Fibroblast of lung (primary cell): ENCODE results near the gene PRCC. TPM values are rescaled to one million over a fixed set of nuclear protein-coding genes. Genes with fewer than 3 reads are reported as not detected.

Experiments
- DNase-seq, 2 donors: peaks; one replicate each; pipeline versions ENCODE4 v3.0.0 to v3.0.0-alpha.2; 2010; ENCODE audit warnings: low read depth in 2 of 2
- H2AFZ ChIP-seq: 2 replicates; pipeline ENCODE4 v1.5.1; 2012; ENCODE audit warnings: low read length, control low read depth, inconsistent platforms
- H3K27ac ChIP-seq: 2 replicates; pipeline ENCODE4 v1.5.1; 2011; ENCODE audit warnings: low read length, control low read depth; ENCODE audit not compliant: insufficient read depth
- H3K27me3 ChIP-seq: 2 replicates; pipeline ENCODE4 v1.5.1; 2011; ENCODE audit warnings: mild to moderate bottlenecking, low read length; ENCODE audit not compliant: control insufficient read depth, insufficient read depth
- H3K36me3 ChIP-seq: 2 replicates; pipeline ENCODE4 v1.5.1; 2011; ENCODE audit warnings: low read length; ENCODE audit not compliant: control insufficient read depth, insufficient read depth
- H3K4me1 ChIP-seq: 2 replicates; pipeline ENCODE4 v1.5.1; 2011; ENCODE audit warnings: low read length; ENCODE audit not compliant: control insufficient read depth, insufficient read depth; ENCODE audit errors: extremely low read depth
- H3K4me2 ChIP-seq: 2 replicates; pipeline ENCODE4 v1.5.1; 2011; ENCODE audit warnings: low read length, control low read depth; ENCODE audit not compliant: insufficient read depth; ENCODE audit errors: extremely low read depth
- H3K4me3 ChIP-seq, 4 experiments: fragments of 200-600 bp in 1 of 4; sonication (generic) in 1 of 4; replicated peaks in 1 of 4; 2 replicates each; pipeline ENCODE4 v1.5.1; 2011 to 2016; ENCODE audit warnings: low read length in 4 of 4, low read depth in 3 of 4, mild to moderate bottlenecking in 3 of 4, control low read depth in 2 of 4, inconsistent platforms in 1 of 4, mixed read lengths in 1 of 4; ENCODE audit not compliant: insufficient read depth in 1 of 4; ENCODE audit errors: control extremely low read depth in 1 of 4
- H3K79me2 ChIP-seq: 2 replicates; pipeline ENCODE4 v1.5.1; 2012; ENCODE audit warnings: mild to moderate bottlenecking, low read length, inconsistent platforms; ENCODE audit not compliant: control insufficient read depth, insufficient read depth
- H3K9ac ChIP-seq: 2 replicates; pipeline ENCODE4 v1.5.1; 2011; ENCODE audit warnings: mild to moderate bottlenecking, low read length, control low read depth; ENCODE audit not compliant: insufficient read depth
- H3K9me3 ChIP-seq: 2 replicates; pipeline ENCODE4 v1.5.1; 2012; ENCODE audit warnings: low read depth, low read length; ENCODE audit not compliant: control insufficient read depth, insufficient read depth
- H4K20me1 ChIP-seq: 2 replicates; pipeline ENCODE4 v1.5.1; 2011; ENCODE audit warnings: low read length; ENCODE audit not compliant: control insufficient read depth, insufficient read depth; ENCODE audit errors: extremely low read depth
- CTCF ChIP-seq, 2 donors: IDR thresholded peaks in 1 of 2; conservative IDR thresholded peaks in 1 of 2; 1 replicate in 1 of 2; 2 replicates in 1 of 2; pipeline ENCODE4 v1.5.1; 2011 to 2012; ENCODE audit warnings: low read length in 2 of 2, control low read depth in 1 of 2, inconsistent platforms in 1 of 2, low read depth in 1 of 2, mild to moderate bottlenecking in 1 of 2
- EZH2 ChIP-seq: IDR thresholded peaks from 2 replicates; pipeline ENCODE4 v1.5.1; 2012; ENCODE audit warnings: low read length, control low read depth, mild to moderate bottlenecking; ENCODE audit errors: missing control alignments
- polyA plus RNA-seq, 2 donors: library from polyadenylated mRNA; depleted of rRNA in 1 of 2; stranded (reverse) in 1 of 2; unstranded in 1 of 2; fragments of >200 nt; gene quantifications; 2 replicates each; pipeline ENCODE4 v1.2.1, GENCODE V29; 2011 to 2012; ENCODE audit warnings: missing spikeins in 1 of 2
- total RNA-seq: library from RNA; depleted of rRNA; stranded (reverse); fragments of >200 nt; gene quantifications from 2 replicates; pipeline ENCODE4 v1.2.1, GENCODE V29; 2014

The PRCC gene
- total and polyA plus RNA-seq, 2 donors (not counting 1 experiment from before 2014, with no cell fraction given): 13.2 to 52.0 TPM

GRCh38 chr1:156813750-156814570 is 46.6 kb downstream of the PRCC start:
- H3K9ac ChIP-seq: peak overlapping the region; percentile 23
- H2AFZ ChIP-seq: peak overlapping the region; percentile 55
- peak; percentile 37 to 64 for DNase-seq
- peak overlapping the region in 2 of 4 experiments; percentile 22 to 35 for H3K4me3 ChIP-seq
- H3K4me2 ChIP-seq: peak overlapping the region; percentile 68
- peaks cover 16% of the 10 kb centered on the region for H3K4me1 ChIP-seq
- H3K36me3 ChIP-seq: no peaks in the 10 kb centered on the region
- H3K79me2 ChIP-seq: no peaks in the 10 kb centered on the region
- TF ChIP-seq CTCF (conservative IDR thresholded peaks at IDR 0.05 in 1 of 2, IDR thresholded peaks at IDR 0.05 in 1 of 2; ENCODE audit: low read depth in 1 of 2, low read length in 2 of 2) (peak; percentile 35 to 58), EZH2 (no peak)
- H3K9me3 ChIP-seq: no peaks in the 10 kb centered on the region
- peaks cover 5% of the 10 kb centered on the region for H3K27me3 ChIP-seq
- H3K27ac ChIP-seq: no peak overlapping the region
- no peaks in the 10 kb centered on the region for H4K20me1 ChIP-seq

- no peak overlapping the region for H3K4me3 ChIP-seq
- DNase-seq: no peak
- no peak overlapping the region for H3K27ac ChIP-seq
- H3K79me2 ChIP-seq: no peaks in the 10 kb centered on the region
- no peaks in the 10 kb centered on the region for H3K36me3 ChIP-seq
- H3K9me3 ChIP-seq: no peaks in the 10 kb centered on the region
- TF ChIP-seq CTCF (conservative IDR thresholded peaks at IDR 0.05 in 1 of 2, IDR thresholded peaks at IDR 0.05 in 1 of 2; ENCODE audit: low read depth in 1 of 2, low read length in 2 of 2) (no peak), EZH2 (no peak)
- H3K4me1 ChIP-seq: peaks cover 16% of the 10 kb centered on the region
- no peak overlapping the region for H3K4me2 ChIP-seq
- H2AFZ ChIP-seq: no peak overlapping the region
- peaks cover 5% of the 10 kb centered on the region for H3K27me3 ChIP-seq
- H3K9ac ChIP-seq: no peak overlapping the region
- H4K20me1 ChIP-seq: no peaks in the 10 kb centered on the region
Observed at GRCh38 chr1:156814571-156815260, 47.4 kb downstream of the PRCC start.

GRCh38 chr1:156815307-156815826 is 48.0 kb downstream of the PRCC start:
- DNase-seq: peak; percentile 70 to 90
- H3K9me3 ChIP-seq: no peaks in the 10 kb centered on the region
- H3K36me3 ChIP-seq: no peaks in the 10 kb centered on the region
- H3K4me3 ChIP-seq: no peak overlapping the region
- peaks cover 16% of the 10 kb centered on the region for H3K4me1 ChIP-seq
- no peak overlapping the region for H2AFZ ChIP-seq
- H3K27me3 ChIP-seq: peaks cover 5% of the 10 kb centered on the region
- H3K79me2 ChIP-seq: no peaks in the 10 kb centered on the region
- H3K27ac ChIP-seq: peak overlapping the region; percentile 27
- no peaks in the 10 kb centered on the region for H4K20me1 ChIP-seq
- H3K9ac ChIP-seq: no peak overlapping the region
- peak in 1 of 2 donors; percentile 7 for TF ChIP-seq CTCF (conservative IDR thresholded peaks at IDR 0.05 in 1 of 2, IDR thresholded peaks at IDR 0.05 in 1 of 2; ENCODE audit: low read depth in 1 of 2, low read length in 2 of 2)
- TF ChIP-seq EZH2: no peak
- no peak overlapping the region for H3K4me2 ChIP-seq
